NCI-H2196 treated with DMSO at 0.1 percent for 48 hours (cell line): ENCODE results near the gene TRIM63.

Source experiments
- DNase-seq: peaks from one replicate; lab custom pipeline; 2025; ENCODE audit not compliant: unreplicated experiment; lab: John Stamatoyannopoulos, UW

Gene TRIM63

GRCh38 chr1:26058052-26058595, 9.3 kb downstream of the TRIM63 start:
- no peak for DNase-seq

- DNase-seq = no peak
These were observed 10.2 kb downstream of the TRIM63 start for GRCh38 chr1:26057189-26057588.

GRCh38 chr1:26055041-26055440, 12.4 kb downstream of the TRIM63 start:
- DNase-seq = no peak

GRCh38 chr1:26053718-26054560, 13.5 kb downstream of the TRIM63 start:
- no peak for DNase-seq

- no peak for DNase-seq
These were observed 17.2 kb downstream of the TRIM63 start for GRCh38 chr1:26050248-26050640.

GRCh38 chr1:26049531-26050247, 17.7 kb downstream of the TRIM63 start:
- DNase-seq = no peak

- DNase-seq = no peak
These were observed 20.1 kb downstream of the TRIM63 start for GRCh38 chr1:26047278-26047874.

- DNase-seq = no peak
These were observed 21.0 kb downstream of the TRIM63 start for GRCh38 chr1:26046246-26047095.

GRCh38 chr1:26045722-26046245, 21.6 kb downstream of the TRIM63 start, which contains the start of gene SLC30A2:
SLC30A2 (minus strand) TSS chr1:26046118; CDS start chr1:26045896, 222 bp downstream.
- DNase-seq = no peak

GRCh38 chr1:26044971-26045721, 22.3 kb downstream of the TRIM63 start:
- DNase-seq = no peak

GRCh38 chr1:26044414-26044813, 23.0 kb downstream of the TRIM63 start:
- no peak for DNase-seq

- no peak for DNase-seq
These were observed 23.7 kb downstream of the TRIM63 start for GRCh38 chr1:26043765-26044164.

GRCh38 chr1:26041978-26042377, 25.5 kb downstream of the TRIM63 start:
- no peak for DNase-seq

- no peak for DNase-seq
These were observed 26.0 kb downstream of the TRIM63 start for GRCh38 chr1:26041401-26041800.

- DNase-seq = no peak
These were observed 28.5 kb downstream of the TRIM63 start for GRCh38 chr1:26038904-26039303.

GRCh38 chr1:26038477-26038876, 29.0 kb downstream of the TRIM63 start:
- DNase-seq = no peak

- no peak for DNase-seq
These were observed 29.5 kb downstream of the TRIM63 start for GRCh38 chr1:26037904-26038303.

- no peak for DNase-seq
These were observed 30.6 kb downstream of the TRIM63 start for GRCh38 chr1:26036756-26037281.

GRCh38 chr1:26035959-26036755, 31.3 kb downstream of the TRIM63 start:
- peak; percentile 43 for DNase-seq
